Esophagus squamous epithelium (tissue), 4 donors: ENCODE data around the gene CCZ1.
"Not testable (repeated sequence)": the region's sequence is repeated elsewhere in the genome, so short reads cannot be mapped to it uniquely, and the experiment has no call there.

ENCODE experiments used
- POLR2A ChIP-seq, 4 donors: fragments of 450-650 bp; IDR thresholded peaks; one replicate each; pipeline ENCODE4 v1.6.1; 2017; ENCODE audit warnings: antibody characterized with exemption in 4 of 4, mild to moderate bottlenecking in 4 of 4, moderate library complexity in 3 of 4
- TF ChIP-seq, protein P1 (sequence below), 6 experiments: fragments of 450-650 bp in 4 of 6; fragments of 200-600 bp in 2 of 6; sonication (generic) in 2 of 6; IDR thresholded peaks; one replicate each; pipeline ENCODE4 v1.5.1; 2016 to 2019; ENCODE audit warnings: antibody characterized with exemption in 6 of 6, mild to moderate bottlenecking in 4 of 6, moderate library complexity in 4 of 6

DNA sequence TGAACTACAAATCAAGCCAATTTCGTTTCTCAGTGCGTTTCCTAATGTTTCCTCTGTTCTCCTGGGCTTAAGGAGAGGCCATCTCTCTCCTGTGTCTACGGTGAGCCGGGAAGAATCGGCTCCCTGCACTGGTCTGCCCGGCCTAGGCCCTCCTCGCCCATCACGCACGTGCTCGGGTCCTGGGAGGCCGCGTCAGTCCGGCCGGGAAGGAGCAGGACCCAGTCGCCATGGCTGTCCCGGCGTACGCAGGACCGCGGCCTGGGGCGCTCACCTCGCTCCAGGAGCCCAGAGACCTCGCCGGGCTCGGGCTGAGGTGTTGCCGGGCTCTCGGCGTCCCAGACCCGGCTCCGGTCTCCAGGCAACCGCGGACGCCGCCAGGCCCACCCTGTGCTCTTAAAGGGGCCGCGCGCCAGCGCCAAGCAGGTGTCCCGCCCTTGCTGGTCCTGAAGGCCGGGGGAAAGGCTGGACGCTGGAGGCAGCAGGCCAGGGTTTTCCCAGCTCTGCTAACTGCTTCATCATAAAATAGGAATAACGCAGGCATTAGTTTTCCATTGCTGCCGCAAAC lies 71.9 kb downstream of the CCZ1 start, which contains the start of gene RSPH10B:
- TF ChIP-seq, protein P1, sequence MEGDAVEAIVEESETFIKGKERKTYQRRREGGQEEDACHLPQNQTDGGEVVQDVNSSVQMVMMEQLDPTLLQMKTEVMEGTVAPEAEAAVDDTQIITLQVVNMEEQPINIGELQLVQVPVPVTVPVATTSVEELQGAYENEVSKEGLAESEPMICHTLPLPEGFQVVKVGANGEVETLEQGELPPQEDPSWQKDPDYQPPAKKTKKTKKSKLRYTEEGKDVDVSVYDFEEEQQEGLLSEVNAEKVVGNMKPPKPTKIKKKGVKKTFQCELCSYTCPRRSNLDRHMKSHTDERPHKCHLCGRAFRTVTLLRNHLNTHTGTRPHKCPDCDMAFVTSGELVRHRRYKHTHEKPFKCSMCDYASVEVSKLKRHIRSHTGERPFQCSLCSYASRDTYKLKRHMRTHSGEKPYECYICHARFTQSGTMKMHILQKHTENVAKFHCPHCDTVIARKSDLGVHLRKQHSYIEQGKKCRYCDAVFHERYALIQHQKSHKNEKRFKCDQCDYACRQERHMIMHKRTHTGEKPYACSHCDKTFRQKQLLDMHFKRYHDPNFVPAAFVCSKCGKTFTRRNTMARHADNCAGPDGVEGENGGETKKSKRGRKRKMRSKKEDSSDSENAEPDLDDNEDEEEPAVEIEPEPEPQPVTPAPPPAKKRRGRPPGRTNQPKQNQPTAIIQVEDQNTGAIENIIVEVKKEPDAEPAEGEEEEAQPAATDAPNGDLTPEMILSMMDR (IDR thresholded peaks at IDR 0.05): not testable (repeated sequence)
- TF ChIP-seq POLR2A (IDR thresholded peaks at IDR 0.05): not testable (repeated sequence)
